PC-3 (cell line): ENCODE measurements around the gene CD44. TPM values are rescaled to one million over a fixed set of nuclear protein-coding genes. Genes with fewer than 3 reads are reported as not detected.

Source experiments
- ATAC-seq: fragments of 200-7000 bp; cut with Tn5 transposase; 2 replicates; pipeline ENCODE4 v1.9.1; 2020; ENCODE audit warnings: mild to moderate bottlenecking, moderate library complexity
- BruUV-seq: library from RNA; stranded (reverse); fragments of 400-500 nt; replicated peaks from 2 replicates; lab custom pipeline; 2021; lab: Mats Ljungman, UMichigan
- CTCF ChIA-PET: fragments of 300-600 bp; sonication (Branson Sonifier 250); formaldehyde crosslinking; loops from one replicate; lab custom pipeline; 2022; ENCODE audit warnings: antibody characterized with exemption; lab: Charles Lee
- POLR2A ChIA-PET: fragments of 300-600 bp; sonication (Branson Sonifier 250); formaldehyde crosslinking; loops from one replicate; lab custom pipeline; 2022; ENCODE audit warnings: antibody characterized with exemption; ENCODE audit not compliant: unreplicated experiment; lab: Charles Lee
- DNase-seq: peaks from one replicate; pipeline ENCODE4 v3.0.0-alpha.2; 2015
- H2AFZ ChIP-seq: fragments of 300-600 bp; sonication (generic); 2 replicates; pipeline ENCODE4 v1.6.0; 2016; ENCODE audit warnings: antibody characterized with exemption, low read length
- H3F3A ChIP-seq: fragments of 300-600 bp; sonication (generic); one replicate; pipeline ENCODE4 v1.6.0; 2017; ENCODE audit warnings: antibody characterized with exemption, low read length, control low read depth, mild to moderate bottlenecking; ENCODE audit not compliant: unreplicated experiment
- H3K27ac ChIP-seq: fragments of 300-600 bp; sonication (generic); 2 replicates; pipeline ENCODE4 v1.5.1; 2016; ENCODE audit warnings: mild to moderate bottlenecking, low read length
- H3K27me3 ChIP-seq: fragments of 300-600 bp; sonication (generic); 2 replicates; pipeline ENCODE4 v1.6.1; 2016; ENCODE audit warnings: low read length, mixed read lengths
- H3K36me3 ChIP-seq: fragments of 300-600 bp; sonication (generic); 2 replicates; pipeline ENCODE4 v1.6.1; 2016; ENCODE audit warnings: low read depth, mixed run types, low read length, mixed read lengths
- H3K4me1 ChIP-seq: fragments of 300-600 bp; sonication (generic); 2 replicates; pipeline ENCODE4 v1.5.1; 2016; ENCODE audit warnings: low read length; ENCODE audit not compliant: insufficient read depth
- H3K4me2 ChIP-seq: fragments of 300-600 bp; sonication (generic); 2 replicates; pipeline ENCODE4 v1.6.0; 2016; ENCODE audit warnings: low read length
- H3K4me3 ChIP-seq: fragments of 300-600 bp; sonication (generic); 2 replicates; pipeline ENCODE4 v1.5.1; 2016; ENCODE audit warnings: mild to moderate bottlenecking, low read length, mixed read lengths
- H3K79me2 ChIP-seq: fragments of 300-600 bp; sonication (generic); 2 replicates; pipeline ENCODE4 v1.6.1; 2017; ENCODE audit warnings: low read length, mixed read lengths
- H3K9ac ChIP-seq: fragments of 300-600 bp; sonication (generic); 2 replicates; pipeline ENCODE4 v1.6.0; 2016; ENCODE audit warnings: mild to moderate bottlenecking, low read length
- H3K9me2 ChIP-seq: fragments of 300-600 bp; sonication (generic); replicated peaks from 2 replicates; pipeline ENCODE4 v1.6.1; 2016; ENCODE audit warnings: mixed run types, low read length, mixed read lengths
- H3K9me3 ChIP-seq: fragments of 300-600 bp; sonication (generic); 2 replicates; pipeline ENCODE4 v1.6.1; 2016; ENCODE audit warnings: low read length, mixed read lengths
- H4K20me1 ChIP-seq: fragments of 300-600 bp; sonication (generic); 2 replicates; pipeline ENCODE4 v1.6.1; 2016; ENCODE audit warnings: low read length, mixed read lengths
- EZH2 ChIP-seq: fragments of 300-600 bp; sonication (generic); IDR thresholded peaks from one replicate; pipeline ENCODE4 v1.6.1; 2017; ENCODE audit warnings: antibody characterized with exemption, mild to moderate bottlenecking, low read length; ENCODE audit not compliant: unreplicated experiment
- EZH2phosphoT487 ChIP-seq: fragments of 300-600 bp; sonication (generic); IDR thresholded peaks from 2 replicates; pipeline ENCODE4 v1.6.1; 2018; ENCODE audit warnings: mild to moderate bottlenecking, antibody characterized with exemption, low read length, borderline replicate concordance
- intact Hi-C: fragments of 100-400 bp; cut with micrococcal nuclease; formaldehyde crosslinking; loops from 2 replicates; pipeline ENCODE4 v1.9.0; 2023
- total RNA-seq: library from RNA; depleted of rRNA; stranded (reverse); fragments of >200 nt; gene quantifications from 2 replicates; pipeline ENCODE4 v1.2.3, GENCODE V29; 2014
- TF ChIP-seq, protein P1 (sequence below): fragments of 300-600 bp; sonication (generic); conservative IDR thresholded peaks from 2 replicates; pipeline ENCODE4 v1.5.1; 2017; ENCODE audit warnings: antibody characterized with exemption, low read depth, mild to moderate bottlenecking, low read length

The CD44 gene
- total RNA-seq, 1 experiment from 2014 or later = 181 TPM

DNA sequence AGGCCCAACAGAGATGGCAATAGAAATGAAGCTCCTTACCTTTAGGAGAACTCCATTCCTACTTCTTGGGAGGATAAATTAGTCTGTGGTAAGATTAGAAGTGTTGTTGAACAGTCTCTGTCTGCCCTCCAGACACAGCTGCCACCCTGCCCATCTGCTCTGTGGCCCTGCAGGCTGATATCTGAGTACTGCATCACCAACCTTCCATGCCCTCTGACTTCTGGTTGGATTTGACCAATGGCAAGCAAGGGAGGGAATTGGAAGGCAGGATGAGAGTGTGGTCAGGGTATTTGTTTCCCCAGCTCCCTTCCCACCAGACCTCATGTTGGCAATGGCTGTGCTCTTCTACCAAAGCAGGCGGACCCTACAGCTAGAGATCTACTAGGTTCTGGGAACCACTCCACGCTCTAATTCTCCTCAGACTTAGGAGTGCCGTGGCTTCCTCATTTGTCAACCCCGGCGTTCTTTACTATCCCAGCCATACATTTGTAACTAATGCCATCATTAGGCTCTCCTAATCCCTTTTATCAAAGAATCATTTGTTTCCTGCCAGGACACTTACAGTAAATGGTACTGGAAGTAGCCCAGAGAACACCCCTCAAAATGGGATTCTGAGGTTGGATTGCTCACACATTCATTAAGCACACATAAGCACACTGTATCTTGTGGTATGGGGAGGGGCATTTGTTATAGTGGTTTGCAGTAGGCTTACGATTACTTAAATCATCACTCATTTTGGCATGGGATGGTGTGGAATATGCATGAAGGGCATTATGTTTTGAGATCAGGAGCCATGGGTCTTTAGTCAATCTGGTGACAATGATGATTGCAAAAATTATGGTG is 35.4 kb upstream of the CD44 start:
- no peaks in the 10 kb centered on the region for H3K36me3 ChIP-seq
- no peak overlapping the region for H2AFZ ChIP-seq
- H3K9me2 ChIP-seq = no peaks in the 10 kb centered on the region
- peaks cover 11% of the 10 kb centered on the region for H3K4me1 ChIP-seq
- H3K9ac ChIP-seq = no peak overlapping the region
- H3K79me2 ChIP-seq = no peaks in the 10 kb centered on the region
- H3K9me3 ChIP-seq = no peaks in the 10 kb centered on the region
- H3K4me3 ChIP-seq = no peak overlapping the region
- H4K20me1 ChIP-seq = no peaks in the 10 kb centered on the region
- no peaks in the 10 kb centered on the region for H3K27me3 ChIP-seq
- POLR2A ChIA-PET = no interaction called here
- no peak for DNase-seq
- no peak overlapping the region for H3K4me2 ChIP-seq
- H3F3A ChIP-seq = no peaks in the 10 kb centered on the region
- TF ChIP-seq, protein P1, sequence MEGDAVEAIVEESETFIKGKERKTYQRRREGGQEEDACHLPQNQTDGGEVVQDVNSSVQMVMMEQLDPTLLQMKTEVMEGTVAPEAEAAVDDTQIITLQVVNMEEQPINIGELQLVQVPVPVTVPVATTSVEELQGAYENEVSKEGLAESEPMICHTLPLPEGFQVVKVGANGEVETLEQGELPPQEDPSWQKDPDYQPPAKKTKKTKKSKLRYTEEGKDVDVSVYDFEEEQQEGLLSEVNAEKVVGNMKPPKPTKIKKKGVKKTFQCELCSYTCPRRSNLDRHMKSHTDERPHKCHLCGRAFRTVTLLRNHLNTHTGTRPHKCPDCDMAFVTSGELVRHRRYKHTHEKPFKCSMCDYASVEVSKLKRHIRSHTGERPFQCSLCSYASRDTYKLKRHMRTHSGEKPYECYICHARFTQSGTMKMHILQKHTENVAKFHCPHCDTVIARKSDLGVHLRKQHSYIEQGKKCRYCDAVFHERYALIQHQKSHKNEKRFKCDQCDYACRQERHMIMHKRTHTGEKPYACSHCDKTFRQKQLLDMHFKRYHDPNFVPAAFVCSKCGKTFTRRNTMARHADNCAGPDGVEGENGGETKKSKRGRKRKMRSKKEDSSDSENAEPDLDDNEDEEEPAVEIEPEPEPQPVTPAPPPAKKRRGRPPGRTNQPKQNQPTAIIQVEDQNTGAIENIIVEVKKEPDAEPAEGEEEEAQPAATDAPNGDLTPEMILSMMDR = no peak
- TF ChIP-seq EZH2 (no peak), EZH2phosphoT487 (no peak)
- CTCF ChIA-PET = interaction anchor here (0.6 kb wide), 1 partner anchor 77 kb away, joined by 3 read pairs; no protein-coding TSS in a partner anchor
- ATAC-seq = no peak
- no peak overlapping the region for H3K27ac ChIP-seq
- intact Hi-C loops = no loop called here
- no TSS peak for BruUV-seq

GRCh38 chr11:35104655-35105054 is 34.3 kb upstream of the CD44 start:
- Histone ChIP-seq H3K4me3 (no peak overlapping the region), H3K79me2 (no peaks in the 10 kb centered on the region), H3K36me3 (no peaks in the 10 kb centered on the region), H3F3A (no peaks in the 10 kb centered on the region), H3K9ac (no peak overlapping the region), H3K9me2 (no peaks in the 10 kb centered on the region), H3K4me2 (no peak overlapping the region), H3K27me3 (no peaks in the 10 kb centered on the region), H3K27ac (no peak overlapping the region), H3K4me1 (peaks cover 4% of the 10 kb centered on the region), H2AFZ (no peak overlapping the region), H3K9me3 (no peaks in the 10 kb centered on the region), H4K20me1 (no peaks in the 10 kb centered on the region)
- TF ChIP-seq EZH2 (no peak), EZH2phosphoT487 (no peak)
- TF ChIP-seq, protein P1 = no peak
- intact Hi-C loops = no loop called here
- no peak for ATAC-seq
- no TSS peak for BruUV-seq
- POLR2A ChIA-PET = no interaction called here
- CTCF ChIA-PET = no interaction called here
- DNase-seq = no peak
